Spleen (tissue), 11 donors: Measurements from ENCODE around the gene SLC6A13. TPM values are rescaled to one million over a fixed set of nuclear protein-coding genes. Genes with fewer than 3 reads are reported as not detected.

Source experiments
- DNase-seq: peaks from one replicate; pipeline ENCODE4 v3.0.0-alpha.2; 2020
- H3K27ac ChIP-seq, 8 donors: fragments of 200-600 bp; sonication (generic) in 7 of 8; 1 replicate in 4 of 8; 2 replicates in 4 of 8; pipeline versions ENCODE4 v1.5.0 to v1.8.0; 2016 to 2021; ENCODE audit warnings: inconsistent platforms in 4 of 8, mild to moderate bottlenecking in 4 of 8, moderate library complexity in 1 of 8
- H3K27me3 ChIP-seq, 7 donors: fragments of 200-600 bp; sonication (generic) in 6 of 7; replicated peaks in 1 of 7; 1 replicate in 4 of 7; 2 replicates in 3 of 7; pipeline versions ENCODE4 v1.5.0 to v1.8.0; 2016 to 2021; ENCODE audit warnings: inconsistent platforms in 3 of 7, mild to moderate bottlenecking in 1 of 7
- H3K36me3 ChIP-seq, 6 donors: fragments of 200-600 bp; sonication (generic) in 5 of 6; 1 replicate in 4 of 6; 2 replicates in 2 of 6; pipeline versions ENCODE4 v1.5.0 to v1.8.0; 2016 to 2021; ENCODE audit warnings: inconsistent platforms in 2 of 6
- H3K4me1 ChIP-seq, 6 donors: fragments of 200-600 bp; sonication (generic) in 5 of 6; 1 replicate in 3 of 6; 2 replicates in 3 of 6; pipeline versions ENCODE4 v1.5.0 to v1.8.0; 2016 to 2021; ENCODE audit warnings: inconsistent platforms in 3 of 6
- H3K4me3 ChIP-seq, 8 donors: fragments of 200-600 bp; sonication (generic) in 7 of 8; 1 replicate in 4 of 8; 2 replicates in 4 of 8; pipeline versions ENCODE4 v1.5.0 to v1.8.0; 2016 to 2021; ENCODE audit warnings: inconsistent platforms in 4 of 8, mild to moderate bottlenecking in 4 of 8, moderate library complexity in 2 of 8
- H3K9me3 ChIP-seq, 8 donors: fragments of 200-600 bp; sonication (generic) in 7 of 8; 1 replicate in 4 of 8; 2 replicates in 4 of 8; pipeline versions ENCODE4 v1.5.0 to v1.8.0; 2016 to 2021; ENCODE audit warnings: inconsistent platforms in 4 of 8
- POLR2A ChIP-seq, 3 donors: fragments of 450-650 bp; IDR thresholded peaks; one replicate each; pipeline ENCODE4 v1.5.1; 2017; ENCODE audit warnings: antibody characterized with exemption in 3 of 3, mild to moderate bottlenecking in 1 of 3
- POLR2AphosphoS5 ChIP-seq, 3 donors: sonication (generic); formaldehyde crosslinking; IDR thresholded peaks; one replicate each; pipeline ENCODE4 v1.5.1; 2017; ENCODE audit warnings: antibody characterized with exemption in 3 of 3
- WGBS, 5 donors: extraction: QIAGEN DNeasy Blood & Tissue Kit in 3 of 5; methylation state at CpG; one replicate each; pipeline versions ENCODE4 v1.1.5 to v1.1.7; 2013 to 2018; 5-methylcytosine and 5-hydroxymethylcytosine counted together
- intact Hi-C: fragments of 100-400 bp; cut with DNase I; formaldehyde crosslinking; loops from one replicate; pipeline ENCODE4 v1.15.0; 2023; ENCODE audit warnings: low total_unique reads
- polyA plus RNA-seq, 3 donors: library from polyadenylated mRNA; stranded (reverse); fragments of 200-250 nt; gene quantifications; one replicate each; pipeline ENCODE4 v1.2.1, GENCODE V29; 2013
- total RNA-seq, 7 donors: library from RNA; depleted of rRNA in 3 of 7; stranded (reverse); fragments of >200 nt in 3 of 7; fragmentation: NEBNext Ultra II Directional in 4 of 7; extraction: Animal tissue kit (Norgen Biotek cat#: 25700) in 4 of 7; gene quantifications; one replicate each; pipeline versions ENCODE4 v1.1.0 to v1.2.1, GENCODE V29; 2016 to 2021
- TF ChIP-seq, protein P1 (sequence below), 11 experiments: fragments of 200-600 bp in 7 of 11; fragments of 450-650 bp in 4 of 11; sonication (generic) in 4 of 11; IDR thresholded peaks in 8 of 11; conservative IDR thresholded peaks in 3 of 11; 1 replicate in 7 of 11; 2 replicates in 4 of 11; pipeline versions ENCODE4 v1.4.0 to v1.8.0; 2016 to 2021; ENCODE audit warnings: antibody characterized with exemption in 11 of 11, inconsistent platforms in 4 of 11, mild to moderate bottlenecking in 1 of 11
- donor health status: healthy with polysubstance abuse.
- donor health status: DM: no; HTN: no; CAD: no; lungs with moderate emphysema.
- donor health status: DM: no; HTN: no; CAD: no.
- donor health status: Bipolar disorder and iron deficiency.
- donor health status: healthy.
- donor health status: DM: no; HTN: no; CAD: no.
- donor health status: DM: yes; HTN: yes; CAD: no.

SLC6A13 gene
- total and polyA plus RNA-seq, 10 donors: 0.22 to 1.7 (median 0.30) TPM; not detected in 5

DNA sequence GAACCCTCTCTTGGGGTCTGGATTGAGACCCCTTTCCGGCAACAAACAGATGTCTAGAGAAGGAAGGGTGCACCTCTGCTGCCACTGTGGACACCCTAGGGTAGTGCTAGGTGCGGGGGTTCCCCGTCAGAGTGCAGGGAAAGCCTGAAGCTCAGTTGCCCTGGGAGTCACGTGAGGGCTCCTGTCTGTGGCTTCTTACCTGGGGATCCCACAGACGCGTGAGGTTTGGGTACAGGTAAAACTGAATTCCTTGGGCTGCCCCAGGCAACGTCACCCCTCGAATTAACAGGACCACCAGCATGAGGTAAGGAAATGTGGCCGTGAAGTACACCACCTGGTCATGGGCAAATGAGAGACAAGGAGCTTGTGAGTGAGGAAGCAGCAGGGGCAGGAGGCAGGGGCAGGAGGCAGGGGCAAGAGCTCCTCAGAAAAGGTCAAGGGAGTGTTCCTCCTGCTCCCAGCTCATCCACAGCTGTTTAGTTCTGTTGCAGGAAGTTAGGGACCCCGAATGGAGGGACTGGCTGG lies 27.7 kb downstream of the SLC6A13 start:
- no peak for TF ChIP-seq POLR2A (IDR thresholded peaks at IDR 0.05)
- no peak overlapping the region for H3K27ac ChIP-seq
- H3K4me3 ChIP-seq: no peak overlapping the region
- H3K36me3 ChIP-seq: no peaks in the 10 kb centered on the region
- DNase-seq: no peak
- H3K4me1 ChIP-seq: no peaks in the 10 kb centered on the region
- intact Hi-C loops: no loop called here
- peaks cover 4 to 36% (median 25%) of the 10 kb centered on the region in 8 donors for H3K9me3 ChIP-seq
- peaks cover 0 to 19% (median 0%) of the 10 kb centered on the region in 7 donors for H3K27me3 ChIP-seq
- 90 to 93% (median 93%) methylated on average over 8 to 10 of the region's 10 CpGs for WGBS, 5 donors

DNA sequence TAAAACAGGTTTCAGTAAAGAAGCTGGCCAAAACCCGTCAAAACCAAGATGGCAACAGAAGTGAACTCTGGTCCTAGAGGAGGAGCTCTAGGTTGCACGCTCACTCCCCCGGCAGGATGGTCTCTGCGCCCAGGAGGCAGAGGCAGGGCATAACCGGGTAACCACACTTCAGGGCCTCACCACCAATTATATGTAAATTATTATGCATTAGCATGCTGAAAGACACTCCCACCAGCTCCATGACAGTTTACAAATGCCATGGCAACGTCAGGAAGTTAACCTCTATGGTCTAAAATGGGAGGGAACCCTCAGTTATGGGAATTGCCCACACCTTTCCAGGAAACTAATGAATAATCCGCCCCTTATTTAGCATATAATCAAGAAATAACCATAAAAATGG lies 28.6 kb downstream of the SLC6A13 start:
- Histone ChIP-seq H3K4me1 (no peaks in the 10 kb centered on the region), H3K9me3 (peaks cover 4 to 36% (median 25%) of the 10 kb centered on the region in 8 donors), H3K4me3 (no peak overlapping the region), H3K36me3 (no peaks in the 10 kb centered on the region), H3K27ac (no peak overlapping the region), H3K27me3 (peaks cover 0 to 24% (median 0%) of the 10 kb centered on the region in 7 donors)
- TF ChIP-seq, protein P1, sequence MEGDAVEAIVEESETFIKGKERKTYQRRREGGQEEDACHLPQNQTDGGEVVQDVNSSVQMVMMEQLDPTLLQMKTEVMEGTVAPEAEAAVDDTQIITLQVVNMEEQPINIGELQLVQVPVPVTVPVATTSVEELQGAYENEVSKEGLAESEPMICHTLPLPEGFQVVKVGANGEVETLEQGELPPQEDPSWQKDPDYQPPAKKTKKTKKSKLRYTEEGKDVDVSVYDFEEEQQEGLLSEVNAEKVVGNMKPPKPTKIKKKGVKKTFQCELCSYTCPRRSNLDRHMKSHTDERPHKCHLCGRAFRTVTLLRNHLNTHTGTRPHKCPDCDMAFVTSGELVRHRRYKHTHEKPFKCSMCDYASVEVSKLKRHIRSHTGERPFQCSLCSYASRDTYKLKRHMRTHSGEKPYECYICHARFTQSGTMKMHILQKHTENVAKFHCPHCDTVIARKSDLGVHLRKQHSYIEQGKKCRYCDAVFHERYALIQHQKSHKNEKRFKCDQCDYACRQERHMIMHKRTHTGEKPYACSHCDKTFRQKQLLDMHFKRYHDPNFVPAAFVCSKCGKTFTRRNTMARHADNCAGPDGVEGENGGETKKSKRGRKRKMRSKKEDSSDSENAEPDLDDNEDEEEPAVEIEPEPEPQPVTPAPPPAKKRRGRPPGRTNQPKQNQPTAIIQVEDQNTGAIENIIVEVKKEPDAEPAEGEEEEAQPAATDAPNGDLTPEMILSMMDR (IDR thresholded peaks at IDR 0.05 in 8 of 11, conservative IDR thresholded peaks at IDR 0.05 in 3 of 11): no peak
- TF ChIP-seq POLR2AphosphoS5 (IDR thresholded peaks at IDR 0.05) (no peak), POLR2A (IDR thresholded peaks at IDR 0.05) (no peak)
- intact Hi-C loops: no loop called here
- 77 to 85% (median 80%) methylated on average over 7 of the region's 7 CpGs for WGBS, 5 donors
- DNase-seq: no peak

DNA sequence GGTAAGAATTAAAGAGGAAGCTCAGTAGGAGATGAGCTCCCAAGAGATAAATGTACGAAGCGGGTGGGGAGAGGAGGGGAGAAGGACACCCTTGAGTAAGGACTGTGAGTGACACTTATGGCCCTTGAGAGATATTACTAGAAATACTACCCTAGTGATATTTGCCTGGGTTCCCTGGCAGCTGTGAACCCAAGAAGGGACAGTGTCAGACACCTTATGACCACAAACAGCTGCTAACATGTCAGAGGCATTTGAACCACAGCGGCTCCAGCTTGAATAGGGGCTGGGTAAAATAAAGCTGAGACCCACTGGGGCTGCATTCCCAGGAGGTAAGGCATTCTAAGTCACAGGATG lies 29.0 kb downstream of the SLC6A13 start:
- Histone ChIP-seq H3K27me3 (peaks cover 0 to 21% (median 0%) of the 10 kb centered on the region in 7 donors), H3K4me1 (no peaks in the 10 kb centered on the region), H3K36me3 (no peaks in the 10 kb centered on the region), H3K27ac (no peak overlapping the region), H3K9me3 (peaks cover 4 to 36% (median 25%) of the 10 kb centered on the region in 8 donors), H3K4me3 (no peak overlapping the region)
- WGBS, 5 donors: 59 to 76% (median 70%) methylated on average over 3 of the region's 3 CpGs
- DNase-seq: no peak
- no peak for TF ChIP-seq POLR2A (IDR thresholded peaks at IDR 0.05)
- TF ChIP-seq POLR2AphosphoS5 (IDR thresholded peaks at IDR 0.05): no peak
- TF ChIP-seq, protein P1 (IDR thresholded peaks at IDR 0.05 in 8 of 11, conservative IDR thresholded peaks at IDR 0.05 in 3 of 11): no peak
- intact Hi-C loops: no loop called here

DNA sequence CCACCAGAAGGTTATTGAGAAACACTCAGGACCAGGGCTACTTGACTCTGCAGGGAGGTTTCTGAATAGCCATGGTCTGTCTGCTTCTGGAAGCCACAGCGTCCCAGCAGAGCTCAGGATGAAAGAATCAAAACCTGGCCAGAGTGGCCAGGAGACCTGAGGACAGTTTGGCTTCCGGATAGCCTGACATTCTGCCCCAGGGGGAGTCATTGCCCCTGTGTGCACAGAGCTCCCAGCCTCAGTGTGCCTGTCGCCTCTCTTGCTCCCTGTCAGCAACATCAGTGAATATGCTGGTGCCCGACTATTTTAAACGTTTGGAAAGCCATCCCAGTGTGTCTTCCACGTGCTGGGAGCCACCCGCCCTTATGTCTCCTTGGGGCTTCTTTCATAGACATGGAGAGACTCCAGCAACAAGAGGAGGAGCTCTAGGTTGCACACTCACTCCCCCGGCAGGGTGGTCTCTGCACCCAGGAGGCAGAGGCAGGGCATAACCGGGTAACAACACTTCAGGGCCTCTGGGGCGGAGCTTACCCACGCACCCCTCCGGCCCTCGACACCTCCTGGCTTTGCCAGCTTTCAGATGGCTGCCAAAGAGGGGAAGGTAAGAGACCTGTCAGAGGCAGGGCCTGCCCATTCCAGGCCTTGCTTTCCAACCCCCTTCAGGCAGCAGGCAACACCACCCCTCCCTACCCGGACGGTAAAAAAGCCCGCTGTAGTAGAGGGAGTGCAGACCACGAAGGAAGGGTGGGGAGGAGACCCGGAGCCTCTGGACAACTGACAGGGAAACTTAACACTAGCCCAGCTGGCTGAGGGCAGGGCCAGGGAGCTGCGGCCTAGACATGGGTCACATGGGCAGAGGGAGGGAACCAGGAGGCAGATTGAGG lies 29.7 kb downstream of the SLC6A13 start:
- Histone ChIP-seq H3K4me1 (no peaks in the 10 kb centered on the region), H3K4me3 (no peak overlapping the region), H3K27me3 (peaks cover 0 to 16% (median 0%) of the 10 kb centered on the region in 7 donors), H3K27ac (no peak overlapping the region), H3K36me3 (no peaks in the 10 kb centered on the region), H3K9me3 (peaks cover 4 to 36% (median 25%) of the 10 kb centered on the region in 8 donors)
- DNase-seq: no peak
- intact Hi-C loops: no loop called here
- WGBS, 5 donors: 59 to 62% (median 60%) methylated on average over 15 to 19 of the region's 19 CpGs
- TF ChIP-seq POLR2A (IDR thresholded peaks at IDR 0.05) (no peak), POLR2AphosphoS5 (IDR thresholded peaks at IDR 0.05) (no peak)
- TF ChIP-seq, protein P1 (IDR thresholded peaks at IDR 0.05 in 8 of 11, conservative IDR thresholded peaks at IDR 0.05 in 3 of 11): no peak
